Endodermal cell (in vitro differentiated cells): ENCODE measurements around the gene ACOT9. TPM values are rescaled to one million over a fixed set of nuclear protein-coding genes. Genes with fewer than 3 reads are reported as not detected.
A peak's percentile ranks its signal among the peaks of the same experiment; 100 is the strongest.
"Not testable (repeated sequence)": the region's sequence is repeated elsewhere in the genome, so short reads cannot be mapped to it uniquely, and the experiment has no call there.

Experiments used
- DNase-seq: peaks from one replicate; pipeline ENCODE4 v3.0.0-alpha.2; 2017
- H3K27ac ChIP-seq: 2 replicates; pipeline ENCODE4 v1.5.1; 2013; ENCODE audit warnings: mild to moderate bottlenecking, low read depth, low read length, moderate library complexity
- H3K27me3 ChIP-seq: 2 replicates; pipeline ENCODE4 v1.6.1; 2013; ENCODE audit warnings: mild to moderate bottlenecking, low read length, moderate library complexity; ENCODE audit not compliant: insufficient read depth, control insufficient read depth, poor library complexity, severe bottlenecking
- H3K36me3 ChIP-seq: 2 replicates; pipeline ENCODE4 v1.7.0; 2013; ENCODE audit warnings: mild to moderate bottlenecking, low read length, moderate library complexity; ENCODE audit not compliant: control insufficient read depth, insufficient read depth
- H3K4me1 ChIP-seq: one replicate; pipeline ENCODE4 v1.7.0; 2013; ENCODE audit warnings: low read length; ENCODE audit not compliant: control insufficient read depth, insufficient read depth
- H3K4me3 ChIP-seq: 2 replicates; pipeline ENCODE4 v1.5.1; 2013; ENCODE audit warnings: mild to moderate bottlenecking, low read length, moderate library complexity
- H3K9ac ChIP-seq: 2 replicates; pipeline ENCODE4 v1.6.1; 2013; ENCODE audit warnings: mild to moderate bottlenecking, low read length, moderate library complexity; ENCODE audit not compliant: poor library complexity, severe bottlenecking; ENCODE audit errors: extremely low read depth
- H3K9me3 ChIP-seq: 2 replicates; pipeline ENCODE4 v1.6.1; 2013; ENCODE audit warnings: mild to moderate bottlenecking, low read length, moderate library complexity; ENCODE audit not compliant: control insufficient read depth
- H3K27ac Mint-ChIP-seq: 2 replicates; pipeline ENCODE4 v1.8.0; 2020; ENCODE audit warnings: mixed read lengths
- H3K27me3 Mint-ChIP-seq: 2 replicates; pipeline ENCODE4 v1.8.0; 2021; ENCODE audit warnings: mild to moderate bottlenecking, mixed read lengths; ENCODE audit not compliant: insufficient read depth
- H3K36me3 Mint-ChIP-seq: 2 replicates; pipeline ENCODE4 v1.8.0; 2020; ENCODE audit warnings: low read depth, mixed read lengths
- H3K4me1 Mint-ChIP-seq: 2 replicates; pipeline ENCODE4 v1.8.0; 2020; ENCODE audit warnings: mixed read lengths
- H3K4me3 Mint-ChIP-seq: 2 replicates; pipeline ENCODE4 v1.8.0; 2020; ENCODE audit warnings: mild to moderate bottlenecking, moderate library complexity, mixed read lengths
- H3K9me3 Mint-ChIP-seq: 2 replicates; pipeline ENCODE4 v1.8.0; 2020; ENCODE audit warnings: mild to moderate bottlenecking, mixed read lengths
- WGBS, 2 experiments: methylation state at CpG; one replicate each; pipeline versions ENCODE4 v1.1.5 to v1.1.7; 2013; ENCODE audit warnings: missing lambda C conversion rate in 2 of 2, mixed read lengths in 1 of 2; ENCODE audit not compliant: insufficient coverage in 1 of 2, insufficient read length in 1 of 2; 5-methylcytosine and 5-hydroxymethylcytosine counted together
- total RNA-seq, 2 donors: library from RNA; stranded (reverse); fragmentation: NEBNext Ultra II Directional in 1 of 2; extraction: Animal tissue kit (Norgen Biotek cat#: 25700) in 1 of 2; gene quantifications; 2 replicates in 1 of 2; 3 replicates in 1 of 2; pipeline ENCODE4 v1.2.1, GENCODE V29; 2021
- TF ChIP-seq, protein P1 (sequence below): fragments of 200-600 bp; sonication (generic); conservative IDR thresholded peaks from 2 replicates; pipeline ENCODE4 v1.5.0; 2021; ENCODE audit warnings: antibody characterized with exemption, mild to moderate bottlenecking

The ACOT9 gene
- total RNA-seq, 2 donors from 2014 or later: 34.6 to 58.4 TPM

DNA sequence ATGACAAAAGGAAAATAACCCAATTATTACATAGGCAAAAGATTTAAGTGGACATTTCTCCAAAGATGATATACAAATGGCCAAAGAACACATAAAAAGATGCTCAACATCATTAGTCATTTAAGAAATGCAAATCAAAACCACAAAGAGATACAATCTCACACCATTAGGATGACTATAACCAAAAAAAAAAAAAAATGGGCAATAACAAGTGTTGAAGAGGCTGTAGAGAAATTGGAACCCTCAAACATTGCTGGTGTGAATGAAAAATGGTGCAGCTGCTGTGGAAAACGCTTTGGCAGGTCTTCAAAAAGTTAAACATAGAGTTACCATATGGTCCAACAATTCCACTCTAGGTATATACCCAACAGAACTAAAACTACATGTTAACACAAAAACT, 81.4 kb downstream of the ACOT9 start:
- no peaks in the 10 kb centered on the region for H3K9me3 ChIP-seq
- no peaks in the 10 kb centered on the region for H3K27me3 Mint-ChIP-seq
- H3K4me3 Mint-ChIP-seq: no peak overlapping the region
- H3K4me1 ChIP-seq: peaks cover 4% of the 10 kb centered on the region
- H3K36me3 ChIP-seq: no peaks in the 10 kb centered on the region
- no CpG with 5 or more reads among the region's 1 CpG for WGBS, 2 experiments
- no peaks in the 10 kb centered on the region for H3K9me3 Mint-ChIP-seq
- no peak overlapping the region for H3K27ac Mint-ChIP-seq
- H3K27ac ChIP-seq: no peak overlapping the region
- H3K36me3 Mint-ChIP-seq: no peaks in the 10 kb centered on the region
- H3K4me1 Mint-ChIP-seq: peaks cover 42% of the 10 kb centered on the region
- H3K4me3 ChIP-seq: no peak overlapping the region
- no peak for DNase-seq
- TF ChIP-seq, protein P1, sequence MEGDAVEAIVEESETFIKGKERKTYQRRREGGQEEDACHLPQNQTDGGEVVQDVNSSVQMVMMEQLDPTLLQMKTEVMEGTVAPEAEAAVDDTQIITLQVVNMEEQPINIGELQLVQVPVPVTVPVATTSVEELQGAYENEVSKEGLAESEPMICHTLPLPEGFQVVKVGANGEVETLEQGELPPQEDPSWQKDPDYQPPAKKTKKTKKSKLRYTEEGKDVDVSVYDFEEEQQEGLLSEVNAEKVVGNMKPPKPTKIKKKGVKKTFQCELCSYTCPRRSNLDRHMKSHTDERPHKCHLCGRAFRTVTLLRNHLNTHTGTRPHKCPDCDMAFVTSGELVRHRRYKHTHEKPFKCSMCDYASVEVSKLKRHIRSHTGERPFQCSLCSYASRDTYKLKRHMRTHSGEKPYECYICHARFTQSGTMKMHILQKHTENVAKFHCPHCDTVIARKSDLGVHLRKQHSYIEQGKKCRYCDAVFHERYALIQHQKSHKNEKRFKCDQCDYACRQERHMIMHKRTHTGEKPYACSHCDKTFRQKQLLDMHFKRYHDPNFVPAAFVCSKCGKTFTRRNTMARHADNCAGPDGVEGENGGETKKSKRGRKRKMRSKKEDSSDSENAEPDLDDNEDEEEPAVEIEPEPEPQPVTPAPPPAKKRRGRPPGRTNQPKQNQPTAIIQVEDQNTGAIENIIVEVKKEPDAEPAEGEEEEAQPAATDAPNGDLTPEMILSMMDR: no peak
- no peak overlapping the region for H3K9ac ChIP-seq
- H3K27me3 ChIP-seq: no peaks in the 10 kb centered on the region

DNA sequence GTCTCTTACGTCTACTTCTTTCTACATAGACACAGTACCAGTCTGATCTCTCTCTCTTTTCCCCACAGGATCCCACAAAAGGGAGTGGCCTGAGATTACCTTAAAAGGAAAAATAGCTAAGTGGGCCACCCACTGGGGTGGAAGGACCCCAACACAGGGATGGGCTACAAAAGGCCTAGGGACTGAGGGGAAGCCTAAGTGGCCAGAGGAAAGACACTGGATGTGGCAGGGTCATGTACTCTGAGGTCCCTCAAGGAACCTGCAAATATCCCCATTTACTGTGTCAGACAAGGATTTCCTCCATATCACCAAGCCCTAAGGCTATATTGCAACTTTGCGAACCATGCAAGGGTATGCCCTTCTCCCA, 82.3 kb downstream of the ACOT9 start:
- no peaks in the 10 kb centered on the region for H3K9me3 ChIP-seq
- peaks cover 4% of the 10 kb centered on the region for H3K4me1 ChIP-seq
- H3K4me3 ChIP-seq: peak overlapping the region; percentile 23
- TF ChIP-seq, protein P1: no peak
- H3K9me3 Mint-ChIP-seq: no peaks in the 10 kb centered on the region
- peaks cover 38% of the 10 kb centered on the region for H3K4me1 Mint-ChIP-seq
- H3K27ac Mint-ChIP-seq: peak overlapping the region; percentile 95
- no peaks in the 10 kb centered on the region for H3K27me3 ChIP-seq
- 92% methylated on average over 2 of the region's 2 CpGs; no CpG with 5 or more reads in 1 of the 2 experiments for WGBS, 2 experiments
- H3K27me3 Mint-ChIP-seq: no peaks in the 10 kb centered on the region
- no peak overlapping the region for H3K27ac ChIP-seq
- DNase-seq: no peak
- peak overlapping the region; percentile 46 for H3K4me3 Mint-ChIP-seq
- no peak overlapping the region for H3K9ac ChIP-seq
- H3K36me3 ChIP-seq: no peaks in the 10 kb centered on the region
- no peaks in the 10 kb centered on the region for H3K36me3 Mint-ChIP-seq

GRCh38 chrX:23660083-23660765, 82.9 kb downstream of the ACOT9 start:
- peaks cover 38% of the 10 kb centered on the region for H3K4me1 Mint-ChIP-seq
- not testable (repeated sequence) for H3K27me3 Mint-ChIP-seq

More at GRCh38 chrX:23660083-23660765, 82.9 kb downstream of the ACOT9 start:
- H3K4me1 ChIP-seq, H3K9me3 Mint-ChIP-seq, H3K27me3 ChIP-seq, H3K9me3 ChIP-seq, H3K9ac ChIP-seq, H3K36me3 ChIP-seq, H3K36me3 Mint-ChIP-seq, H3K27ac ChIP-seq: not testable (repeated sequence)
- H3K27ac Mint-ChIP-seq: peak overlapping the region; percentile 95
- peak; percentile 70 for DNase-seq
- peak overlapping the region; percentile 46 for H3K4me3 Mint-ChIP-seq
- peak overlapping the region; percentile 56 for H3K4me3 ChIP-seq
- 0 to 5% methylated on average over 1 to 4 of the region's 8 CpGs for WGBS, 2 experiments
